ENCODE results near the gene CFAP65.

Gene CFAP65

DNA sequence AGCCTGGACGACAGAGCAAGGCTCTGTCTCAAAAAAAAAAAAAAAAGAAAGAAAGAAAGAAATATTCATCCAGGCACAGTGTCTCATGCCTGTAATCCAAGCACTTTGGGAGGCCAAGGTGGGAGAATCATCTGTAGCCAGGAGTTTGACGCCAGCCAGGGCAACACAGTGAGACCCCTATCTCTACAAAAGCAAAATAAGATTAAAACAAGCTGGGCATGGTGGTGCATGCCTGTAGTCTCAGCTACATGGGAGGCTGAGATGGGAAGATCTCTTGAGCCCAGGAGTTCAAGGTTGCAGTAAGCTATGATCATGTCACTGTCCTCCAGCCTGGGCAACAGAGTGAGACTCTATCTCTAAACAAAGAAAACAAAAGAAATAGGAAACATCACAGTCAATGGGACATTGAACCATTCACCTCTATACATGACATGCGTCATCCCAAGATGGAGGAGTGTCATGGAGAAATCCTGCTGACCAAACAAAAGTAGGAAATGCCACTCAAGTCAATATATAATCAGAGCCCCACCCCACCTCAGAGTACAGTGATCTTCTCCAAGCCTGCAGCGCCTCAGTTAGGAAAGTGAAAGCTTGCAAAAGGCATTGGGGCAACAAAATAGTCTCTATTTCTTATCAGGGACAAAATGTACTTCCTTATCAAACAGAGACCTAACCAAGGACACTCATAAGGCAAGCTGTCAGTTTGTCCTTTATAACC is 66.1 kb downstream of the CFAP65 start:
- DNase-seq (ENCODE audit: low read depth), result no peak

DNA sequence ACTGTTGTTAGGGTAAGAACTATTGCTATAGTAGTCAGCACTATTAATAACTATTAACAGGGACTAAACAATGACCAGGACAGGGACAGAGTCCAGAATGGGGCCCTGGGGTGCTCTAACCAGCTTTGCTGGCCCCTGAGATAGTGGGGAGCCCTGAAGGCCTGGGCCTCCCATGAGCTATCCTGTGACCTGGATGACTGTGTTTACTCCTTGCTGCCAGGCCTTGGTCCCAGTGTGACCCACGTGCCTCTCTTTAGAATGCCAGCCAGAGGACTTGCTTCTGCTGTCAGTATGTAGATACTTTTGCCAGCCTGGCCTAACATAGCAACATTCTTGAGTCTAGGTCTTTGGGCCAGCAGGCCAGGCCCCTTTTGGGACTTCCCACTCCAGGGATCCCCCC is 70.4 kb downstream of the CFAP65 start:
- no peak for DNase-seq (ENCODE audit: low read depth)

DNA sequence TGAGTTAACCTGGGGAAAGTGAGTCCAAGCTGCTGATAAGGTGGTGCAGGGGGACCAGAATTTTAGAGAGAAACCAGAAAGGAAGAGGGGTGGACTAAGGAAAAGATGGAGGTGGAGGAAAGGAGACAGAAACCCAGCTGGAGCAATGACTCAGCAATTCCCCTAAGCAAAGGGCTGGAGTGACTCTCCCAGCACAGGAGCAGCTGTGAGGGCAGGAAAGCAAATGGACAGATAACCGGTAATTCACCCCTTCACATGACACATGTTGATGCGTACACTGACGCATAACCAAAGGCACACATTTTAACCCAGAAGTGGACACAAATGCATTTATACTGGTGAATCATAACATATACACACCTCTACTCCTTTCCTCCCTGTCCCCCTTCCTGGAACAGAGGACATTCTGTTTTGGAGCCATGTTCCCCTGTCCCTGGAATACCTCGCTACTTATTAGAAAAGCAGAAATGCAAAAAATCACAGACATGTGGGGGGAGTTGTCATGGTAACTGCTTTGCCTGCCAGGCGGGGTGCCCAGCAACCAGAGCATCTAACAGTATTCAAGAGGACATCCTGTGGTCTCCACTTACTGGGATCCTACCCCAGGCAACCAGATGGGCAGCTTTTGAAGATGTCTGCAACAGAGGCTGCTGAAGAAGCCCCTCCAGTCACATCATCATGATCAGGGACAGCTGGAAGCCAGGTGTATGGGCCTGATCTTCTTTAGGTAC is 77.1 kb downstream of the CFAP65 start:
- no peak for DNase-seq (ENCODE audit: low read depth)

DNA sequence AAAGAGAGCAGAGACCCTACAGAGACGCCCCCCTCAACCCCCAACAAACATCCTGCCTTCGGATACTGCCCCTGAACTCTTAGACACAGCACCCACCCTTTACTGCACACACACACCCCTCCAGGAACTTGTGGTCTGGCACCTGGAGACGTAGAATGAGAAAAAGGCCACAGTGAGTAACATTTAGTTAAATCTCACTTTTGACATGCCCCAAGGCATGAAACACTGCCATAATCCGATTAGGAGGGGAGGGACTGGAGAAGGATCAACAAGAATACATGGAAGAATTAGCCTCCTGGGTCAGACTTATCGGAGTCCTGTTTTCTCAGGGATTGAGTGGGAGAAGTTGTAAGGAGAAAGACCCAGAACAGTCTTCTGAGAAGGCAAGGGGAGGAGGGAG is 77.7 kb downstream of the CFAP65 start:
- DNase-seq (ENCODE audit: low read depth), result no peak

DNA sequence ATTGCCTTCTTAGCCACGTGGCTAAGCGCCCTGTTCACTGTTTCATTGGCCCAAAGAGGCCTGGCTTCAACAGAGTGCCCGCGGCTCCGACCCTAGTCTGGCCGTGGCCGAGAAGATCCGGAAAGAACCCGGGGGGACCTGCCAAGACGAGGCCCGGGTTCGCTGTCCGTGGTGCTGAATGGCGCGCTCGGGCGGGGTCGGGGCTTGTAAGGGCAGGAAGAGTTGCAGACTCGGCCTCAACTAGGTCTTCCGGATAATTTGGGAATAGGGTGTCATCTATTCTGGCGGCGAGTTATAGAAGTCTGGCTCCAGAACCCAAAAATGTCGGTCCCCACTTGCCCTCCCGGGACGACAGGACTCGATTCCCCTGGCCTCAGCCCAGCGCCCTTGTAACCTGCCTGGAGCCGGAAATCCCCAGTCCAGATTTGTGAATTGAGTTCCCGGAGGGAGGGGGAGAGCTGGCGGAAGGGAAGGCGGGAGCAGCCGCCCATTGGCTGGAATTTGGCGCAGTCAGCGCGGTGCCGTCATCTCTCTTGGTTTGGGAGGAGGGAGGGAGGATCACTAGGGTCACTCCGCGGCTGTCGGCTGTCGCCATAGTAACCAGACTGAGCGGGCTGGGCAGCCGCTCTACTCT is 78.3 kb downstream of the CFAP65 start:
- no peak for DNase-seq (ENCODE audit: low read depth)

DNA sequence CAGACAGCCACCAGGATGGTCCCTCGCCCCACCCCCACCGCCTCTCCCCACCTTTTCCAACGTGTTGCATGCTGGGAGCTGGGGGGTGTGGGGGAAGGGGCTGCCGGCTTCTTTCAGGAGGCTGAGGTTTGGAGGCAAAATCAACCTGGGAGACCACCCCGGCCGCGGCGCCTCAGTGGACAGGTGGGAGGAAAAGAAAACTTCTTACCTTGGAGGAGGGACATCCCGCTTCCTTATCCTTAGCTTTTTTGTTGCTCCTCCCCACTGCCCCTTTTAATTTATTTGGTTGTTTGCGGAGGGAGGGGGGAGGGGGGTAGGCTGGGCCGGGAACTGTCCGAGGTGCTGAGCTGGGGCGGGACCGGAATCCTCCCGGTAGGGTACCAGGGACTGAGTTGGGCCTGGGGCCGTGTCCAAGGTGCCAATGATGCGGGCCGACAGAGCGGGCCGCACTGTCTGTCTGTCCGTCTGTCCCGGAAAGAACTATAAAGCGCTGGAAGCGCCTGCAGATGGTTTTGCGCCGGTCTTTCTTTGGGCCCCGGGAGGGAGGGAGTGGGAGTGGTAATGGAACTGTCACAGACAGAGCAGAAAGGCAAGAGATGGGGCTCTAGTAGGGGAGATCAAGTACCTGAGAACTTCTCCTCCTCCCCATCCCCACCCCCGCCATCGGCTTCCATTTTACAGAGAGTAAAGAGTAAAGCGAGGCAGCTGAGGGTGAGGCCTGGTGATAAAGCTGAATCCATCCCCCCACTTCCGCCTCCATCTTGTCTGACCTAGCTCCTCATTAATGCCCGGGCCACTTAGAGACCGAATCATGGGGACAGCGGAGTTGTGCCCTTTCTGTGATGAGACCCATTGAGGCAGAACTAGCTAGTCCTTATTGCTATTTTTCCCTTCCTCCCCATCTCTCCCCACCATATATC is 79.4 kb downstream of the CFAP65 start:
- no peak for DNase-seq (ENCODE audit: low read depth)

DNA sequence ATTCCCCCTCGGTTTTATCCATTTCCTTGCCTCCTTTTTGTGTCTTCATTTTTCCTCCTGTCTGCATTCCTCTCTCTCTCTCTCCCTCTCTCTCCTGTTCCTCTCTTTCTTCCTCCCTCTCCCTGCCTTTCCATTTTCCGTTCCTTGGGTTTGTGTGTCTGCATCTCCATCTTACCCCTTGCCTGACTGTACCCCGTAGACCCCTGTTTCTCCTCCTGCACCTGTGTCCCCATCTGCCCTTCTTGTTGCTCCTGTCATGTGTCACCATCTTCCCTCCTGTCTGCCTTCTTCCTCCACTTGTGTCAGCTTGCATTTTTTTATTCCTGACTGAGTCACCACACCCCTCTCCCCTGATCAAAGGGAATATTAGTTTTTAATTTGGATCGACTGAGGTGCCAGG is 80.1 kb downstream of the CFAP65 start:
- no peak for DNase-seq (ENCODE audit: low read depth)

DNA sequence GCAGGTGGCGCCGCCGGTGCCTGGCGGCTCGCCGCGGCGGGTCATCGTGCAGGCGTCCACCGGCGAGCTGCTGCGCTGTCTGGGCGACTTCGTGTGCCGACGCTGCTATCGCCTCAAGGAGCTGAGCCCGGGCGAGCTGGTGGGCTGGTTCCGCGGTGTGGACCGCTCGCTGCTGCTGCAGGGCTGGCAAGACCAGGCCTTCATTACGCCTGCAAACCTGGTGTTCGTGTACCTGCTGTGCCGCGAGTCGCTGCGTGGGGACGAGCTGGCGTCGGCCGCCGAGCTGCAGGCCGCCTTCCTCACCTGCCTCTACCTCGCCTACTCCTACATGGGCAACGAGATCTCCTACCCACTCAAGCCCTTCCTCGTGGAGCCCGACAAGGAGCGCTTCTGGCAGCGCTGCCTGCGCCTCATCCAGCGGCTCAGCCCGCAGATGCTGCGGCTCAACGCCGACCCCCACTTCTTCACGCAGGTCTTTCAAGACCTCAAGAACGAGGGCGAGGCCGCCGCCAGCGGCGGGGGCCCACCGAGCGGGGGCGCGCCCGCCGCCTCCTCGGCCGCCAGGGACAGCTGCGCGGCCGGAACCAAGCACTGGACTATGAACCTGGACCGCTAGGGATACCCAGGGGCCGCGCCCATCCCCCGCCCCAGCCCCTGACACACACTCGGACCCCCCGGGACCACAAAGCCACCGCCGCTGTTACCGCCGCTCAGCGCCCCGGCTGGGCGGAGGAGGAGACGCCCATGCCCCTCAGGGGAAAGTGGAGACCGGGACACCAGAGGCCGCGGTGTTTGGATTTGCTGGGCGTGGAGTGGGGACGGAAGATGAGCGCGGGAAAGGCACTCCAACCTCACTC is 80.8 kb downstream of the CFAP65 start:
- DNase-seq (ENCODE audit: low read depth), result no peak

DNA sequence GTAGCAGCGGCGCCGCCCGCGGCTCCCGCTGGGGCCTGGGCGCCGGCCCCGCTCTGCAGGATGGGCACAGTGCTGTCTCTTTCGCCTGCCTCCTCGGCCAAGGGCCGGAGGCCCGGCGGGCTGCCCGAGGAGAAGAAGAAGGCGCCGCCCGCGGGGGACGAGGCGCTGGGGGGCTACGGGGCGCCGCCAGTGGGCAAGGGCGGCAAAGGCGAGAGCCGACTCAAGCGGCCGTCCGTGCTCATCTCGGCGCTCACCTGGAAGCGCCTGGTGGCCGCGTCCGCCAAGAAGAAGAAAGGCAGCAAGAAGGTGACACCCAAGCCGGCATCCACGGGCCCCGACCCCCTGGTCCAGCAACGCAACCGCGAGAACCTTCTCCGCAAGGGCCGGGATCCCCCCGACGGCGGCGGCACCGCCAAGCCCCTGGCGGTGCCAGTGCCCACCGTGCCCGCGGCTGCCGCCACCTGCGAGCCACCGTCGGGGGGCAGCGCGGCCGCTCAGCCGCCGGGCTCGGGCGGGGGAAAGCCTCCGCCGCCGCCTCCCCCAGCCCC is 81.5 kb downstream of the CFAP65 start:
- no peak for DNase-seq (ENCODE audit: low read depth)

DNA sequence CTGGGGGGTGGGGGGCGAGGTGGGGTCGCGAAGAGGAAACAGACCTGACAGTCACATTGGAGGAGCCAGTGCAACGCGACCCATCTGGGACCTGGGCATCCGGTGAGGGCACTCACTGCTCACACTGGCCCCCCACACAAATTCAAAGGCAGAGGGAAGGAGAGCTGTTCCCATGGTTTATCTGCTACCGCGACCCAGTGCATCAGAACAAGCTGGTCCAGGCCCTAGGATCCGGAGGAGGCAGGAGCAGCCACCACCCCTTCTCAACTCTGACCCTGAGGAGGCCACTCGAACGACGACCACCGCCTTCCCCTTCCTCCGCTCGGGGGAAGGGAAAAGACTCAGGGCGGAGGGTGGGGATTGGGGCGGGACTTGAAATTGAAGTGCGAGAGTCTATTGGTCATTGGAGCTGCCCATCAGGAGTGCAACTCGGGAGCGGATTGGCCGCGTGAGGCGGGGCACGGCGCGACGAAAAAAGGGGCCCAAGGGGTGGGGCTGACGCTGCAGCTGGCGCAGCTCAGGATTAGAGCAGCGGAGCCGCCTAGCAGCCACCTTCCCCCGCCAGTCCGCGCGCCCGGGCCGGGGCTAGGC is 82.1 kb downstream of the CFAP65 start, which contains the start of gene CDK5R2:
Gene CDK5R2 (plus strand): TSS at position 526 of the 591 bp plus-strand sequence. CDS start 155 bp downstream, outside the sequence.
- peak; percentile 27 for DNase-seq (ENCODE audit: low read depth)

DNA sequence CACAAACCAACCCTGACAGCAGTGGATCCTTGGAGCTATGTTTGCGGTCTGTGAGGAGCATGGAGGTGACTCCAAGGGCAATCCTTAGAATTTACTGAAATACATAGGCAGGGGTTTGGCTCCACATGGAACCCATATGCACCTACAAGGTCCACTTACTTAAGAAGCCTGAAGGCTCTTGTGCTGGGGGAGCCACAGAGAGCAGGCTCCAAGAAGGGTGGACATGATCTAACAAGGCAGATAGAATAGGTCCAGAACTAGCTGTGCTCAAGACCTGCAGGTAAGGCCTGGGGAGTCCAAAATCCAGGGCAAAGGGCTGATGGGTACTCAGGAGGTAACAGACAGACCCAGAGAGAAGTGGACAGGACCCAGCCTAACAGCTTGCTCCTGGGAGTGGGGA is 83.0 kb downstream of the CFAP65 start:
- no peak for DNase-seq (ENCODE audit: low read depth)

DNA sequence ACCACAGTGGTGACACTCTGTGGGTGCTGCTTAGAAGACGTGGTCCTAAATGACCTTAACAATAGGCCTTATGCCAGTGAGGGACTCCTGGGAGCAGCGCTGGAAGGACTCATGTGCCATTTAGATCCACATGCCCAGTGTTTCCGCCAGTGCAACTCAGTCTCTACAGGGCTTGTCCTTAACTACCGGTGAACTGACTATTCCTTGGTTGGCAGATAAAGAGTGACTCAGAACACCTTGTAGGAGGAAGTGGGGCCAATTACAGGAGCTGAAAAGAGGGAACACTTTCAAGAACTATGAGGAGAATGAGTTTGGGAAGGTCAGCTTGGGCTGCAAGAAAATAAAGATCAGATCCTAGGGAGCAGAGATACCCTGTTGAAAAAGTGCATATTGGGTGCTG is 83.6 kb downstream of the CFAP65 start:
- no peak for DNase-seq (ENCODE audit: low read depth)

DNA sequence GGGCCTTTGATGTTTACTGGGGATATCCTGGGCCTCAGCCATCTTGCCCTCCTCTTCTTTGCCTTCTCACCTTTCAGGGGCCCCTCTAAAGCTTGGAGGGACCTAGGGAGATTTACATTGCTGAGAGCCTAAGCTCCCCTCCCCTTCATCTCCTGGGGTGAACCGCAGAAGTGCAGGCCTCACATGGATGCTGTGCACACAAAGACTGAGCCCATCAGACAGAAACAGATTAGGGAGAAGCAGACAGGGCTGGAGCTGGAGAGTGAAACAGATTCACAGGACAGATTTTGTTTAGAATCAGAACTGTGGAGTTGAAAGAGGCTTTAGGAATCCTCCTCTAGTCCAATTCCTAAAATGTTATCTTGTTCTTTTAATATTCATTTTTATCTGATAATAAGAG is 85.3 kb downstream of the CFAP65 start:
- no peak for DNase-seq (ENCODE audit: low read depth)

DNA sequence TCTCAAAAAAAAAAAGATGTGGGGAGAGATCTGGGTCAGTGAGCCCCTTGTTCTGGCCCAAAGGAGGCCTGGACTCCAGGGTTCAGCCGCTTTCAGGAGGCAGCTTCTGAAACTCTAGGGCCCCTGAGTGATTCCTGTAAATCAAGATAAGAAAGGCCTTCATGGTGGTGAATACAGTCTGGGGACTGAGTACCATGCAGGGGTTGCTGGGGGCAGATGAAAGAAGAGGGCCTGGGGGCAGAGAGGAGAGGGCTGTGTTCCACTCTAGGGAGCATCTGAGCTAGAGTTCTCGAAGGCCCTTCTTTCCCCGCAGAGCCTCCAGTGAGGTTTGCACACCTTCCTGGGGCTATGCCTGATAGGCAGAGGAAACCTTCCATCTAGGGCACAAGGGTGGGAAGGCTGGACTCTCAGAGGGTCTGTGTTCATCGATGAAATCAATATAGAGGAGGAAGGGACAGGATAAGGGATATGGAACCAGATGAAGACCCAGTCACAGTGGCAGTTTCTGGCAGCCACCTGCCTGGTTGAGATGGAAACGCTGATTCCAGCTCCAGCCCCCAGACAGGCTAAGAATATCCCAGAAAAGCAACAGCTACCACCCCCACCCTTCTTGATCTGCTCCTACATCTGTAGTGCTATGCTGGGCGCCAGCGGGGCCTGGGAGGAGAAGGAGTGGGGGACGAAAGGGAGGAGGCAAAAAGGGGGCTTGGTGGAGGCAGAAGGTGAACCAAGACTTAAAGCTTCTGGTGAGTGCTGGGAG is 86.6 kb downstream of the CFAP65 start:
- no peak for DNase-seq (ENCODE audit: low read depth)

DNA sequence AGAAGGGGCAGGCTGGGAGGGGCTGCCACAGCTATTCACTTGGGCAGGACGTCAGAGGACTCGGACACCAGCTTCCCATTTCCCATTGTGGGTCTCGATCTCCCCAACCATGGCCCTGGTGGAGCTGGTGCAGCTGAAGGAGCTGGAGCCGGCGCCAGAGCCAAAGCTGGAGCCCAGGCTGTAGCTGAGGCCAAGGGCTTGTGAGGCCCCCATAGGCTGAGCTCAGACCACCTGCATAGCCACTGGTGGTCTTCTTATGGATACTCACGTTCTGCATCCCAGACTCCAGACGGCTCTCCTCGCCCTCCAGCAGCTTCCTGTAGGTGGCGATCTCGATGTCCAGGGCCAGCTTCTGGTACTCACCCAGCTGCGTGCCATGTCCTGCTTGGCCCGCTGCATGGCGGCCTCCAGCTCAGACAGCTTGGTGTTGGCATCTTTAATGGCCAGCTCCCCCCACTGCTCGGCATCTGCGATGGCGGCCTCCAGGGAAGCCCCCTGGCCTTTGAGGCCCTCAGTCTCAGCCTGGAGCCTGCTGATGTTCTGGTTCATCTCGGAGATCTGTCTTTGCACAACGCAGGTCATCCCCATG is 87.9 kb downstream of the CFAP65 start:
- no peak for DNase-seq (ENCODE audit: low read depth)
